Measurements from ENCODE around the gene KIF2C. TPM values are rescaled to one million over a fixed set of nuclear protein-coding genes. Genes with fewer than 3 reads are reported as not detected.

The KIF2C gene
- total RNA-seq, 1 donor from 2014 or later, result 3.2 TPM

- Histone ChIP-seq H3K9me3 (ENCODE audit: insufficient read depth, low read depth, low read length) (no peaks in the 10 kb centered on the region), H2AFZ (ENCODE audit: low read depth, low read length) (no peak overlapping the region), H3K9ac (ENCODE audit: low read length) (no peak overlapping the region), H4K20me1 (ENCODE audit: insufficient read depth, low read length) (peaks cover 32% of the 10 kb centered on the region), H3K4me2 (ENCODE audit: low read length) (no peak overlapping the region), H3K4me1 (ENCODE audit: insufficient read depth, low read length) (peaks cover 23% of the 10 kb centered on the region), H3K4me3 (ENCODE audit: insufficient read depth, low read depth, low read length) (no peak overlapping the region), H3K27me3 (ENCODE audit: insufficient read depth, low read length) (no peaks in the 10 kb centered on the region), H3K79me2 (ENCODE audit: insufficient read depth, low read length) (peaks cover 35% of the 10 kb centered on the region), H3K27ac (ENCODE audit: low read depth, low read length) (no peak overlapping the region), H3K36me3 (ENCODE audit: insufficient read depth, low read length) (peaks cover 16% of the 10 kb centered on the region)
- Mint-ChIP-seq H3K4me1 (ENCODE audit: low read depth, unreplicated experiment) (peaks cover 16% of the 10 kb centered on the region), H3K27ac (ENCODE audit: unreplicated experiment) (peak overlapping the region; percentile 62), H3K4me3 (ENCODE audit: unreplicated experiment) (peak overlapping the region; percentile 50), H3K27me3 (ENCODE audit: low read depth, unreplicated experiment) (no peaks in the 10 kb centered on the region), H3K9me3 (ENCODE audit: unreplicated experiment) (no peaks in the 10 kb centered on the region), H3K36me3 (ENCODE audit: low read depth, unreplicated experiment) (peaks cover 15% of the 10 kb centered on the region)
- FAIRE-seq (no peak), DNase-seq (ENCODE audit: low read depth) (no peak)
- no peak for TF ChIP-seq CTCF (IDR thresholded peaks at IDR 0.05; ENCODE audit: insufficient read depth, low read depth, low read length)
- TF ChIP-seq EZH2 (IDR thresholded peaks at IDR 0.05; ENCODE audit: insufficient read depth, low read length), result no peak
Measured at GRCh38 chr1:44798481-44799365, 59.1 kb downstream of the KIF2C start.

GRCh38 chr1:44799770-44800584 is 60.3 kb downstream of the KIF2C start, which contains the start of gene PLK3:
Gene PLK3, plus strand, starts transcription at chr1:44800377. Its CDS starts 87 bp downstream, at chr1:44800464.
- Histone ChIP-seq H4K20me1 (ENCODE audit: insufficient read depth, low read length) (peaks cover 40% of the 10 kb centered on the region), H3K9ac (ENCODE audit: low read length) (peak within 1 kb of the TSS; percentile 90), H3K4me3 (ENCODE audit: insufficient read depth, low read depth, low read length) (peak within 1 kb of the TSS; percentile 91), H3K79me2 (ENCODE audit: insufficient read depth, low read length) (peaks cover 45% of the 10 kb centered on the region), H3K36me3 (ENCODE audit: insufficient read depth, low read length) (peaks cover 26% of the 10 kb centered on the region), H3K4me1 (ENCODE audit: insufficient read depth, low read length) (peaks cover 27% of the 10 kb centered on the region), H3K27ac (ENCODE audit: low read depth, low read length) (peak within 1 kb of the TSS; percentile 77), H3K4me2 (ENCODE audit: low read length) (peak within 1 kb of the TSS; percentile 99), H2AFZ (ENCODE audit: low read depth, low read length) (peak within 1 kb of the TSS; percentile 78), H3K9me3 (ENCODE audit: insufficient read depth, low read depth, low read length) (no peaks in the 10 kb centered on the region), H3K27me3 (ENCODE audit: insufficient read depth, low read length) (no peaks in the 10 kb centered on the region)
- Mint-ChIP-seq H3K27ac (ENCODE audit: unreplicated experiment) (peak within 1 kb of the TSS; percentile 97), H3K4me1 (ENCODE audit: low read depth, unreplicated experiment) (peaks cover 16% of the 10 kb centered on the region), H3K36me3 (ENCODE audit: low read depth, unreplicated experiment) (peaks cover 19% of the 10 kb centered on the region), H3K27me3 (ENCODE audit: low read depth, unreplicated experiment) (no peaks in the 10 kb centered on the region), H3K9me3 (ENCODE audit: unreplicated experiment) (no peaks in the 10 kb centered on the region), H3K4me3 (ENCODE audit: unreplicated experiment) (peak within 1 kb of the TSS; percentile 90)
- peak; percentile 93 for DNase-seq (ENCODE audit: low read depth)
- peak; percentile 65 for TF ChIP-seq CTCF (IDR thresholded peaks at IDR 0.05; ENCODE audit: insufficient read depth, low read depth, low read length)
- TF ChIP-seq EZH2 (IDR thresholded peaks at IDR 0.05; ENCODE audit: insufficient read depth, low read length), result no peak
- no peak for FAIRE-seq

Measured in astrocyte (in vitro differentiated cells and primary cell).